Keratinocyte (primary cell): ENCODE data around the gene NMRAL1. TPM values are rescaled to one million over a fixed set of nuclear protein-coding genes. Genes with fewer than 3 reads are reported as not detected.

Experiments used
- DNase-seq: peaks from one replicate; pipeline ENCODE4 v3.0.0-alpha.2; 2011; ENCODE audit warnings: low read depth, missing footprints, low spot score
- FAIRE-seq: peaks from 2 replicates; lab custom pipeline; 2011; peaks lifted over from hg19 to GRCh38; lab: Jason Lieb, UNC
- H2AFZ ChIP-seq: 2 replicates; pipeline ENCODE4 v1.6.0; 2012; ENCODE audit warnings: low read length, control low read depth, inconsistent platforms; ENCODE audit not compliant: control insufficient read depth
- H3K27ac ChIP-seq: 2 replicates; pipeline ENCODE4 v1.5.1; 2011; ENCODE audit warnings: low read length; ENCODE audit not compliant: control insufficient read depth, insufficient read depth
- H3K27me3 ChIP-seq: 3 replicates; pipeline ENCODE4 v1.6.0; 2011; ENCODE audit warnings: low read length; ENCODE audit not compliant: control insufficient read depth, insufficient read depth; ENCODE audit errors: extremely low read depth
- H3K36me3 ChIP-seq, 2 experiments: 2 replicates in 1 of 2; 3 replicates in 1 of 2; pipeline ENCODE4 v1.5.1; 2011; ENCODE audit warnings: low read length in 2 of 2, mild to moderate bottlenecking in 1 of 2; ENCODE audit not compliant: control insufficient read depth in 2 of 2, insufficient read depth in 2 of 2; ENCODE audit errors: extremely low read depth in 1 of 2
- H3K4me1 ChIP-seq: 3 replicates; pipeline ENCODE4 v1.5.1; 2011; ENCODE audit warnings: low read length; ENCODE audit not compliant: control insufficient read depth, insufficient read depth; ENCODE audit errors: extremely low read depth
- H3K4me2 ChIP-seq: 3 replicates; pipeline ENCODE4 v1.6.0; 2011; ENCODE audit warnings: low read depth, low read length; ENCODE audit not compliant: control insufficient read depth, insufficient read depth; ENCODE audit errors: extremely low read depth
- H3K4me3 ChIP-seq, 3 experiments: fragments of 200-600 bp in 1 of 3; sonication (generic) in 1 of 3; 2 replicates in 2 of 3; 3 replicates in 1 of 3; pipeline ENCODE4 v1.5.1; 2011 to 2016; ENCODE audit warnings: low read length in 3 of 3, mild to moderate bottlenecking in 3 of 3, control low read depth in 2 of 3, inconsistent platforms in 1 of 3, low read depth in 1 of 3, mixed read lengths in 1 of 3, mixed run types in 1 of 3, moderate library complexity in 1 of 3; ENCODE audit not compliant: control insufficient read depth in 2 of 3, insufficient read depth in 2 of 3; ENCODE audit errors: extremely low read depth in 1 of 3
- H3K79me2 ChIP-seq: 2 replicates; pipeline ENCODE4 v1.6.0; 2012; ENCODE audit warnings: low read length; ENCODE audit not compliant: control insufficient read depth, insufficient read depth
- H3K9ac ChIP-seq: 3 replicates; pipeline ENCODE4 v1.6.0; 2011; ENCODE audit warnings: low read length; ENCODE audit not compliant: control insufficient read depth, insufficient read depth; ENCODE audit errors: extremely low read depth
- H3K9me1 ChIP-seq: 3 replicates; pipeline ENCODE4 v1.6.0; 2011; ENCODE audit warnings: low read length; ENCODE audit not compliant: control insufficient read depth, insufficient read depth; ENCODE audit errors: extremely low read depth
- H3K9me3 ChIP-seq: 2 replicates; pipeline ENCODE4 v1.5.1; 2012; ENCODE audit warnings: low read depth, low read length; ENCODE audit not compliant: control insufficient read depth
- H4K20me1 ChIP-seq: 3 replicates; pipeline ENCODE4 v1.6.0; 2011; ENCODE audit warnings: low read length; ENCODE audit not compliant: control insufficient read depth, insufficient read depth; ENCODE audit errors: extremely low read depth
- CTCF ChIP-seq, 3 experiments: IDR thresholded peaks in 1 of 3; conservative IDR thresholded peaks in 1 of 3; optimal IDR thresholded peaks in 1 of 3; 2 replicates in 2 of 3; 3 replicates in 1 of 3; pipeline versions ENCODE3 to v1.5.1; 2011; ENCODE audit warnings: low read length in 3 of 3, mild to moderate bottlenecking in 3 of 3, moderate library complexity in 2 of 3, control low read depth in 1 of 3, inconsistent platforms in 1 of 3; ENCODE audit not compliant: insufficient read depth in 2 of 3; ENCODE audit errors: extremely low read depth in 1 of 3
- EZH2 ChIP-seq: IDR thresholded peaks from one replicate; pipeline ENCODE4 v1.6.1; 2012; ENCODE audit warnings: inconsistent platforms, mild to moderate bottlenecking, low read length, moderate library complexity
- dilution Hi-C: fragments of 300-500 bp; cut with MboI; formaldehyde crosslinking; loops from one replicate; pipeline ENCODE4 v1.7.0; 2020; ENCODE audit warnings: low sequenced_read_pairs; ENCODE audit not compliant: extremely low pct_ligation_motif_present
- polyA plus RNA-seq, 5 experiments: library from polyadenylated mRNA; depleted of rRNA in 3 of 5; stranded (reverse) in 3 of 5; stranded (forward) in 1 of 5; unstranded in 1 of 5; fragments of >200 nt; gene quantifications; 1 replicate in 1 of 5; 2 replicates in 3 of 5; 3 replicates in 1 of 5; pipeline versions ENCODE4 v1.2.1 to v1.2.3, GENCODE V29; 2011 to 2012; ENCODE audit warnings: missing spikeins in 2 of 5, low read depth in 1 of 5, low replicate concordance in 1 of 5

Gene NMRAL1
- polyA plus RNA-seq, 1 donor (not counting 4 experiments of a cell fraction or from before 2014, with no cell fraction given): 39.5 TPM

DNA sequence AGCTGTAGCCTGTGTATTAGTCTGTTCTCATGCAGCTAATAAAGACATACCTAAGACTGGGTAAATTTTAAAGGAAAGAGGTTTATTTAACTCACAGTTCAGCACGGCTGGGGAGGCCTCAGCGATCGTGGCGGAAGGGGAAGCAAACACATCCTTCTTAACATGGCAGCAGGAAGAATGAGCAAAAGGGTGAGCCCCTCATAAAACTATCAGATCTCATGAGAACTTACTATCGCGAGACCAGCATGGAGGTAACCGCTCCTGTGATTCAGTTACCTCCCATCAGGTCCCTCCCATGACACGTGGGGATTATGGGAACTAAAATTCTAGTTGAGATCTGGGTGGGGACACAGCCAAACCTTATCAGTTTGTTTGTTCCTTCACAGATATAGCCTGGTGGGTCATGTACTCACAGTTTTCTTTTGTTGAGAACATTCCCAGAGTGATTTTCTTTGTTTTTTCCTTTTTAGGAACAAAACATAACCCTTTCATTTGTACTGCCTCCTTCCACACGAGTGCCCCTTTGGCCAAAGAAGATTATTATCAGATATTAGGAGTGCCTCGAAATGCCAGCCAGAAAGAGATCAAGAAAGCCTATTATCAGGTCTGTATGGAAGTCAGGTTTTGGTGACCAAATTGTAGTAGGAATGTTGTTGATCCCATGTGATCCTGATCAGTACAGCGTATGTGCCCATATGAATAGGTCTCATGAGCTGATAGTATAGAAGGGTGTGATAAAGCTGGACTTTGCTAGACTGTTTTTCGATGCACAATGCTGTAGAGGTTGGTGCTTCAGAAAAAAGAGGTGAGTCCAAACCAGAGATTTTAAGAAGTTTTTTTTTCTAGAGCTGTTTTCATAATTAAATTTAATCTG lies 40.3 kb downstream of the NMRAL1 start:
- Histone ChIP-seq H3K27ac (no peak overlapping the region), H3K9ac (no peak overlapping the region), H3K9me1 (no peaks in the 10 kb centered on the region), H3K36me3 (peaks cover 20 to 30% of the 10 kb centered on the region in 2 experiments), H3K27me3 (no peaks in the 10 kb centered on the region), H3K79me2 (peaks cover 50% of the 10 kb centered on the region), H3K4me3 (no peak overlapping the region), H3K4me2 (no peak overlapping the region), H3K4me1 (no peaks in the 10 kb centered on the region), H3K9me3 (no peaks in the 10 kb centered on the region), H4K20me1 (peaks cover 4% of the 10 kb centered on the region), H2AFZ (no peak overlapping the region)
- FAIRE-seq (no peak), DNase-seq (no peak)
- dilution Hi-C loops: no loop called here
- no peak for TF ChIP-seq EZH2
- no peak for TF ChIP-seq CTCF (optimal IDR thresholded peaks at IDR 0.05 in 1 of 3, IDR thresholded peaks at IDR 0.05 in 1 of 3, conservative IDR thresholded peaks at IDR 0.05 in 1 of 3; ENCODE audit: extremely low read depth in 1 of 3, insufficient read depth in 2 of 3, low read length in 3 of 3)

DNA sequence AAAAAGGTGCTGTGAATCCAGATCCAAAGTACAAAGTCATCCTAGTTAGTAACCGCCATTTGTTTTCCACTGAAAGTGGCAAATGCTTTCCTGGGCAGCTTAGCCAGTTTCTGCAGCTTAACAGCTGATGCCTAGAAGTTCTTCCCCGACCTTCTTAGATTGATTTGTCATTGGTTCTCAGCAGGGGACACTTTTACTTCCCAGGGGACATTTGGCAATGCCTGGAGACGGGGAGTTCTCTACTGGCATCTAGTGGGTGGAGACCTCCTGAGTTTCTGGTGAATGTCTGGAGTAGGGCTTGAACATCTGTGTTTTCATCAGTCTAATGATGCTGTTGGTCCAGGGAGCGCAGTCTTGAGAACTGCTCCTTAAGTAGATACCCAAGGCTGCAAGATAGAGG lies 41.2 kb downstream of the NMRAL1 start:
- Histone ChIP-seq H3K9ac (no peak overlapping the region), H3K79me2 (peaks cover 58% of the 10 kb centered on the region), H3K4me3 (no peak overlapping the region), H2AFZ (no peak overlapping the region), H3K4me2 (no peak overlapping the region), H3K36me3 (peaks cover 20 to 35% of the 10 kb centered on the region in 2 experiments), H4K20me1 (peaks cover 4% of the 10 kb centered on the region), H3K4me1 (peaks cover 3% of the 10 kb centered on the region), H3K27me3 (no peaks in the 10 kb centered on the region), H3K27ac (no peak overlapping the region), H3K9me1 (no peaks in the 10 kb centered on the region), H3K9me3 (no peaks in the 10 kb centered on the region)
- DNase-seq: no peak
- FAIRE-seq: no peak
- dilution Hi-C loops: no loop called here
- TF ChIP-seq EZH2: no peak
- no peak for TF ChIP-seq CTCF (optimal IDR thresholded peaks at IDR 0.05 in 1 of 3, IDR thresholded peaks at IDR 0.05 in 1 of 3, conservative IDR thresholded peaks at IDR 0.05 in 1 of 3; ENCODE audit: extremely low read depth in 1 of 3, insufficient read depth in 2 of 3, low read length in 3 of 3)
